PFSK-1 (cell line): ENCODE measurements around the gene ADAR.

ENCODE experiments used
- FOXP2 ChIP-seq: optimal IDR thresholded peaks from 2 replicates; pipeline ENCODE3; 2011; ENCODE audit warnings: borderline replicate concordance, control low read depth, inconsistent platforms; ENCODE audit not compliant: insufficient read depth; ENCODE audit errors: extremely low read length, extremely low read depth
- POLR2AphosphoS5 ChIP-seq: IDR thresholded peaks from 2 replicates; pipeline ENCODE4 v1.6.1; 2012; ENCODE audit warnings: low read depth, mild to moderate bottlenecking, control low read depth, low read length, moderate library complexity
- REST ChIP-seq, 2 experiments: IDR thresholded peaks; 2 replicates each; pipeline versions ENCODE4 v1.6.1 to v1.8.0; 2011 to 2012; ENCODE audit warnings: low read depth in 2 of 2, low read length in 2 of 2, control low read depth in 1 of 2, inconsistent platforms in 1 of 2, mild to moderate bottlenecking in 1 of 2, moderate library complexity in 1 of 2; ENCODE audit not compliant: insufficient read depth in 1 of 2
- SIN3A ChIP-seq: IDR thresholded peaks from 2 replicates; pipeline ENCODE4 v1.6.1; 2012; ENCODE audit warnings: mild to moderate bottlenecking, low read length, moderate library complexity, borderline replicate concordance; ENCODE audit not compliant: insufficient read depth
- TAF1 ChIP-seq: IDR thresholded peaks from 2 replicates; pipeline ENCODE4 v1.6.1; 2012; ENCODE audit warnings: low read length, control low read depth, borderline replicate concordance; ENCODE audit not compliant: insufficient read depth

Gene ADAR

GRCh38 chr1:154578058-154578418 lies 29.9 kb downstream of the ADAR start:
- TF ChIP-seq REST (IDR thresholded peaks at IDR 0.05; ENCODE audit: insufficient read depth in 1 of 2, low read depth in 2 of 2, low read length in 2 of 2): no peak
- TF ChIP-seq FOXP2: no peak
- TF ChIP-seq TAF1: no peak
- TF ChIP-seq POLR2AphosphoS5: no peak
- TF ChIP-seq SIN3A: no peak

- TF ChIP-seq TAF1 (no peak), SIN3A (no peak), POLR2AphosphoS5 (no peak; the same call in 1 of the 2 replicates), FOXP2 (no peak), REST (IDR thresholded peaks at IDR 0.05; ENCODE audit: insufficient read depth in 1 of 2, low read depth in 2 of 2, low read length in 2 of 2) (no peak)
Measured at GRCh38 chr1:154577346-154578057, 30.5 kb downstream of the ADAR start.

- TF ChIP-seq REST (IDR thresholded peaks at IDR 0.05; ENCODE audit: insufficient read depth in 1 of 2, low read depth in 2 of 2, low read length in 2 of 2): no peak
- TF ChIP-seq POLR2AphosphoS5: no peak
- no peak for TF ChIP-seq TAF1
- no peak for TF ChIP-seq FOXP2
- no peak for TF ChIP-seq SIN3A
Measured at GRCh38 chr1:154575951-154576566, 31.9 kb downstream of the ADAR start.

- no peak for TF ChIP-seq FOXP2
- TF ChIP-seq POLR2AphosphoS5: no peak; the same call in 1 of the 2 replicates
- TF ChIP-seq SIN3A: no peak
- TF ChIP-seq TAF1: no peak
- TF ChIP-seq REST (IDR thresholded peaks at IDR 0.05; ENCODE audit: insufficient read depth in 1 of 2, low read depth in 2 of 2, low read length in 2 of 2): no peak
Measured at GRCh38 chr1:154575147-154575927, 32.6 kb downstream of the ADAR start.
